Activated T-helper 2 cell treated with anti-CD3 and anti-CD28 coated beads, Interferon-gamma antibody, Interleukin-2, Interleukin-4, amounts not matched to agents 10 μg/mL and 5 μg/mL and 100 μg/mL, durations not matched to agents 14 hours and 24 hours and 36 hours (primary cell): ENCODE data around the gene CDC45. TPM values are rescaled to one million over a fixed set of nuclear protein-coding genes. Genes with fewer than 3 reads are reported as not detected.
"Not testable (repeated sequence)": the region's sequence is repeated elsewhere in the genome, so short reads cannot be mapped to it uniquely, and the experiment has no call there.

Experiments
- DNase-seq: peaks from one replicate; pipeline ENCODE4 v3.0.0; 2021; ENCODE audit warnings: low spot score
- H3K27ac Mint-ChIP-seq: one replicate; pipeline ENCODE4 v1.8.0; 2021; ENCODE audit warnings: mixed read lengths
- H3K27me3 Mint-ChIP-seq: one replicate; pipeline ENCODE4 v1.8.0; 2021; ENCODE audit warnings: low read depth, mixed read lengths
- H3K36me3 Mint-ChIP-seq: one replicate; pipeline ENCODE4 v1.8.0; 2021; ENCODE audit warnings: low read depth, mixed read lengths
- H3K4me1 Mint-ChIP-seq: one replicate; pipeline ENCODE4 v1.8.0; 2021; ENCODE audit warnings: low read depth, mixed read lengths
- H3K4me3 Mint-ChIP-seq: one replicate; pipeline ENCODE4 v1.8.0; 2021; ENCODE audit warnings: low read depth, mild to moderate bottlenecking, moderate library complexity, mixed read lengths
- H3K9me3 Mint-ChIP-seq: one replicate; pipeline ENCODE4 v1.8.0; 2021; ENCODE audit warnings: mixed read lengths
- intact Hi-C: fragments of 100-400 bp; cut with micrococcal nuclease; formaldehyde crosslinking; loops from one replicate; pipeline ENCODE4 v1.15.1; 2023
- total RNA-seq: library from RNA; stranded (reverse); gene quantifications from 2 replicates; pipeline ENCODE4 v1.2.3, GENCODE V29; 2022

Gene CDC45
- total RNA-seq, 1 donor from 2014 or later = 108 TPM

DNA sequence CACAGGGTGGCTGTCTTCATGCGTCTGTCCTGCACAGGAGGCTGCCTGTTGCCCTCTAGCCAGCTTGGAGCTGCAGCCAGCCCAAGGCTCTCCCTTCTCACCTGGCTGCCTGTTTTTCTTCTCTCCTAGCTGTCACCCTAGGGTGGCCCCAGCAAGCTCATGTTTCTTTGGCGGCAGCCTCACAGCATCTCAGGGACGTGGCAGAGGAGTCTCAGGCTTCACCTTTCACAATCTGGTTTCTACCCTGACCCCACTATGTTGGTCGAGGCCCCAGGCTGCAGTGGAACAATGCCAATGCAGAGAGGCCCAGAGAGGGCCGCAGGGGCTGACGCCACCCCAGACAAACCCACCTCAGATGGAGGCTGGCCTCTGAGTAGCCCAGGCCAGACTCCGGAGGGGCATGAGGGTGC, 47.0 kb downstream of the CDC45 start:
- peaks cover 12% of the 10 kb centered on the region for H3K27me3 Mint-ChIP-seq
- peaks cover 5% of the 10 kb centered on the region for H3K4me1 Mint-ChIP-seq
- H3K4me3 Mint-ChIP-seq = no peak overlapping the region
- peaks cover 2% of the 10 kb centered on the region for H3K36me3 Mint-ChIP-seq
- H3K27ac Mint-ChIP-seq = no peak overlapping the region
- H3K9me3 Mint-ChIP-seq = no peaks in the 10 kb centered on the region
- no peak for DNase-seq
- intact Hi-C loops = loop anchor here (10.0 kb wide), 1 partner anchor 108 kb away; no protein-coding TSS in a partner anchor

DNA sequence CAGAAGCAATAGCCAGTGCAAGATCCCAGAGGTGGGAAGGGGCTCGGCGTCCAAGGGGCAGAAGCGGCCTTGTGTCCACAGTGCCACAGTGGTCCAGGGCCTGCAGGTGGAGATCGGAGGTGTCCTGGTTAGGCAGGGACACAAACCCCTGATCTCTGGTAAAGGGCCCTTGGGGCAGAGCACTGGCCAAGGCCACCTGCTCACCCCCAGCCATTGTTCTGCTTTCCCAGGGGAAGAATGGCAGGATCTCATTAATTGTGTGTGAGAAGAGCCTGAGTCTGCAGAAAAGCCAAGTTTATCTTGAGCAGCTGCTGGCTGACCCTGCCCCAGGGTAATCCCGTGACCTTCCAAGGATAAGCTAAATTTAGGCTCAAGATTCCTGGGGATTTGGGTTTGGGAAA, 47.6 kb downstream of the CDC45 start:
- Mint-ChIP-seq H3K27me3 (peaks cover 12% of the 10 kb centered on the region), H3K9me3 (no peaks in the 10 kb centered on the region), H3K36me3 (no peaks in the 10 kb centered on the region), H3K4me1 (peaks cover 5% of the 10 kb centered on the region), H3K4me3 (no peak overlapping the region), H3K27ac (no peak overlapping the region)
- intact Hi-C loops = loop anchor here (10.0 kb wide), 1 partner anchor 107 kb away; no protein-coding TSS in a partner anchor
- no peak for DNase-seq

DNA sequence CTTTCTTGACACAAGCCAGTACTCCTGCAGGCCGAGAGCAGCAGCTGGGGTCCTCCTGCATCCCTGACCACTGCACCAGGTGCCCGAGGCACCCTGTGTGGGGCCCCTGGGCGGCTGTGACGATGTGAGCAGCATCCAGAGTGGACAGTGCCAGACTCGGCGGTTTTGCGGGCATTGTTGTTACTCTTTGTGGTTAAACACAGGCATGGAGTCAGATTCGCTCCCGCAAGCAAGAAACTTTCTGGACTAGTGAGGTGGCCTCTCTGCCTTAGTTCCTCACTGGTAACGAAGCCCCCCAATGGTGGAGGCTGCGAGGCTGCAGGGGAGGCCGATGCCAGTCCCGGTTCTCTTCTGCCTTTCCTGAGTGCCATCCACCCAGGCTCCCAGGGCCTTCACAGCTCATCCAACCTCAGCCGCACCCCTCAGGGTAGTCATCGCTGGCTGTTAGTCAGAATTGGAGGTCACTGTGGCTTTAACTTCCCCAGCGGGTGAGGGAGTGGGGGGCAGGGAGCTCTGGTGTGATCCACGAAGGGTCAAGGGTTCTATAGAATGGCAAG, 48.2 kb downstream of the CDC45 start:
- Mint-ChIP-seq H3K9me3 (no peaks in the 10 kb centered on the region), H3K36me3 (no peaks in the 10 kb centered on the region), H3K27ac (no peak overlapping the region), H3K4me3 (no peak overlapping the region), H3K4me1 (peaks cover 5% of the 10 kb centered on the region), H3K27me3 (peaks cover 12% of the 10 kb centered on the region)
- DNase-seq = no peak
- intact Hi-C loops = loop anchor here (10.0 kb wide), 1 partner anchor 107 kb away; no protein-coding TSS in a partner anchor

DNA sequence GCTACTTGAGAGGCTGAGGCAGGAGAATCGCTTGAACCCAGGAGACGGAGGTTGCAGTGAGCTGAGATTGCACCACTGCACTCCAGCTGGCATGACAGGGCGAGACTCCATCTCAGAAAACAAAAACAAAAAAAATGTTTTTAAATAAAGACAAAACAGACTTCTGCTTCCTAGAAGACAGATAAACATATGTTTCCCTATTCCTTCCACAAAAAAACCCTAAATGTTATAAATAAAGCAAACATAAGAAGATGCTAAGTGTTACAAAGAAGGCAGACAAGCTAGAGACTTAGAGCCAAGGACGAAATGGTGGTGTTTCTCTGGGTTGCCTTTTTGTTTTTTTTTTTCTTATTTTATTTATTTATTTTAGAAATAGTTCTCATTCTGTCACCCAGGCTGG, 50.1 kb downstream of the CDC45 start:
- DNase-seq = no peak
- H3K27me3 Mint-ChIP-seq = peaks cover 9% of the 10 kb centered on the region
- H3K4me3 Mint-ChIP-seq = no peak overlapping the region
- no peaks in the 10 kb centered on the region for H3K9me3 Mint-ChIP-seq
- no peak overlapping the region for H3K27ac Mint-ChIP-seq
- no peaks in the 10 kb centered on the region for H3K36me3 Mint-ChIP-seq
- intact Hi-C loops = loop anchor here (10.0 kb wide), 1 partner anchor 105 kb away; no protein-coding TSS in a partner anchor
- peaks cover under 1% of the 10 kb centered on the region for H3K4me1 Mint-ChIP-seq

DNA sequence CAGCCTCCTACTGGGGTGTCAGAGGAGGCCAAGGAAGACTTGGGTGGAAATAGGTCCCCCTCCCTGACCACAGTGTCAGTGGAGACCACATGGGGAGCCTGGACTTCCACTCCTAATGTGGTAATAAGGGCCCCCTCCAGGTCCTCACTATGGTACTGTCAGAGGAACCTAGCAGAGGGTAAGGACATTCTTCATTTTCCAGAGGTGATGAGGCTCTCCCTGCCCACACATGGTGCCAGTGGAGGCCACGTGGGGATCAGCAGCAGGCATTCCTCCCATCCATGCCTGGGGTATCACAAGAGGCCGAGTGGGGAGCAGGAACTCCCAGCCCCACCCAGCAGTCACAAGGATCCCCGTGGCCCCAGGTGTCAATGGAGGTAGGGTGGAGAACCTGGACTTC, 51.0 kb downstream of the CDC45 start:
- no peaks in the 10 kb centered on the region for H3K9me3 Mint-ChIP-seq
- H3K4me3 Mint-ChIP-seq = no peak overlapping the region
- peaks cover 5% of the 10 kb centered on the region for H3K27me3 Mint-ChIP-seq
- H3K4me1 Mint-ChIP-seq = no peaks in the 10 kb centered on the region
- intact Hi-C loops = no loop called here
- no peaks in the 10 kb centered on the region for H3K36me3 Mint-ChIP-seq
- no peak overlapping the region for H3K27ac Mint-ChIP-seq
- DNase-seq = no peak

DNA sequence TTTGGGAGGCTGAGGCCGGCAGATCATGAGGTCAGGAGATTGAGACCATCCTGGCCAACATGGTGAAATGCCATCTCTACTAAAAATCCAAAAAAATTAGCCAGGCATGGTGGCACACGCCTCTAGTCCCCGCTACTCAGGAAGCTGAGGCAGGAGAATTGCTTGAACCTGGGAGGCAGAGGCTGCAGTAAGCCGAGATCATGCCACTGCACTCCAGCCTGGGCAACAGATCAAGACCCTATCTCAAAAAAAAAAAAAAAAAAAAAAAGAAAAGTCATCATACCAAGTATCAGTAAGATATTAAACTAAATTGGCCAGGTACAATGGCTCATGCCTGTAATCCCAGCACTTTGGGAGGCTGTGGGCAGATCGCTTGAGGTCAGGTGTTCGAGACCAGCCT, 51.6 kb downstream of the CDC45 start:
- intact Hi-C loops, H3K4me1 Mint-ChIP-seq, H3K36me3 Mint-ChIP-seq, DNase-seq, H3K4me3 Mint-ChIP-seq, H3K27ac Mint-ChIP-seq, H3K27me3 Mint-ChIP-seq, H3K9me3 Mint-ChIP-seq: not testable (repeated sequence)

DNA sequence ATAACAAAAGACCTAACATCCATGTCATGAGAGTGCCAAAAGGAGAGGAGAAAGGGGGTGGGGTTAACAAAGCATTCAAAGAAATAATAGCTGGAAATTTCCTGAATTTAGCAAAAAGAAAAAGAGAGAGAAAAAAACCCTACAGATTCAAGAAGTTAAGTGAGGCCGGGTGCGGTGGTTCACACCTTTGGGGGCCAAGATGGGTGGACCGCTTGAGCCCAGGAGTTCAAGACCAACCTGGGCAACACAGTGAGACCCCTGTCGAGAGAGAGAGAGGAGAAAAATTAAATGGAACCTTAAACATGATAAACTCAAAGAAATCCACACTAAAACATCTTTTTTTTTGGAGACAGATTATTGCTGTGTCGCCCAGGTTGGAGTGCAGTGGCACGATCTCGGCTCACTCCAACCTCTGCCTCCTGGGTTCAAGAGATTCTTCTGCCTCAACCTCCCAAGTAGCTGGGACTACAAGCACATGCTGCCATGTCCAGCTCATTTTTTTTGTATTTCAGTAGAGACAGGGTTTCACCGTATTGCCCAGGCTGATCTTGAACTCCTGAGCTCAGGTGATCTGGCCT, 53.4 kb downstream of the CDC45 start:
- DNase-seq = no peak
- Mint-ChIP-seq H3K27me3 (peaks cover 3% of the 10 kb centered on the region), H3K36me3 (no peaks in the 10 kb centered on the region), H3K27ac (no peak overlapping the region), H3K4me1 (no peaks in the 10 kb centered on the region), H3K4me3 (no peak overlapping the region), H3K9me3 (no peaks in the 10 kb centered on the region)
- intact Hi-C loops = no loop called here

DNA sequence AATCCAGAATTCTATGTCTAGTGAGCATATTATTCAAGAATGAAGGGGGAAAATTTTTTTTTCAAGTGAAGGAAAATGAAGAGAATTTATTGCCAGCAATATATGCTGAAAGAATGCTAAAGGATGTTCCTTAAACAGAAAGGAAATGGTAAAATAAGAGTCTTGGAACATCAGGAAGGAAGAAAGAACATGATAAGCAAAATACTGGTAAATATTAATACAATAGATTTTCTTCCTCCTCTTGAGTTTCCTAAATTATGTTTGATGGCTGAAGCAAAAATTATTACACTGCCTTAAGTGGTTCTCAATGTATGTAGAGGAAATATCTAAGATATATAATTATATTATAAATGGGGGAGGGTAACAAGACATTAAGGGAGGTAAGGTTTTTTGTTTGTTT, 54.1 kb downstream of the CDC45 start:
- no peak for DNase-seq
- Mint-ChIP-seq H3K27me3 (peaks cover 6% of the 10 kb centered on the region), H3K36me3 (no peaks in the 10 kb centered on the region), H3K9me3 (no peaks in the 10 kb centered on the region), H3K27ac (no peak overlapping the region), H3K4me1 (no peaks in the 10 kb centered on the region), H3K4me3 (no peak overlapping the region)
- intact Hi-C loops = no loop called here

DNA sequence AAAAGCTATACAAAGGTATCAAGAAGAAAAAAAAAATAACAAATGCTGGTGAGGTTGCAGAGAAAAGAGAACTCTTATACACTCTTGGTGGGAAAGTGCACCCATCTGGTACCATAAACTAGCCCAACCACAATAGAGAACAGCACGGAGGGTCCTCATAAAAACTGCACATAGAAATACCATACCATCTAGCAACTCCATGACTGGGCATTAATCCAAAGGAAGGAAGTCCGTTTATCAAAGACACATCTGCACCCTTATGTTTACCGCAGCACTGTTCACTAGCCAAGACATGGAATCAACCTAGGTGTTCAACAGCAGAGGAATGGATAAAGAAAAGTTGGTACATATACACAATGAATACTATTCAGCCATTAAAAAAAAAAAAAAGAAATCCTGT, 55.3 kb downstream of the CDC45 start:
- Mint-ChIP-seq H3K27ac (no peak overlapping the region), H3K9me3 (no peaks in the 10 kb centered on the region)

DNA sequence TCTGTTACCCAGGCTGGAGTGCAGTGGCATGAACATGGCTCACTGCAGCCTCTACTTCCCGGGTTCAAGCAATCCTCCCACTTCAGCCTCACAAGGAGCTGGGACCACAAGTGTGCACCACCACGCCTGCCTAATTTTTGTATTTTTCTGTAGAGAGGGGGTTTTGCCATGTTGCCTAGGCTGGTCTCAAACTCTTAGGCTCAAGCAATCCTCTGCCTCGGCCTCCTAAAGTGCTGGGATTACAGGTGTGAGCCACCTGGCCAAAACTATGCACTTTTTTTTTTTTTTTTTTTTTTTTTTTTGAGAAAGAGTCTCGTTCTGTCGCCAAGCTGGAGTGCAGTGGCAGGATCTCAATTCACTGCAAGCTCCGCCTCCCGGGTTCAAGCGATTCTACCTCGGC, 56.8 kb downstream of the CDC45 start:
- no peak for DNase-seq
- Mint-ChIP-seq H3K27ac (no peak overlapping the region), H3K4me3 (no peak overlapping the region), H3K36me3 (no peaks in the 10 kb centered on the region), H3K27me3 (peaks cover 14% of the 10 kb centered on the region), H3K4me1 (no peaks in the 10 kb centered on the region), H3K9me3 (no peaks in the 10 kb centered on the region)
- intact Hi-C loops = no loop called here

More for the DNA sequence above, 55.3 kb downstream of the CDC45 start:
- DNase-seq = no peak
- H3K4me1 Mint-ChIP-seq = no peaks in the 10 kb centered on the region
- no peaks in the 10 kb centered on the region for H3K36me3 Mint-ChIP-seq
- H3K27me3 Mint-ChIP-seq = peaks cover 8% of the 10 kb centered on the region
- intact Hi-C loops = no loop called here
- H3K4me3 Mint-ChIP-seq = no peak overlapping the region

DNA sequence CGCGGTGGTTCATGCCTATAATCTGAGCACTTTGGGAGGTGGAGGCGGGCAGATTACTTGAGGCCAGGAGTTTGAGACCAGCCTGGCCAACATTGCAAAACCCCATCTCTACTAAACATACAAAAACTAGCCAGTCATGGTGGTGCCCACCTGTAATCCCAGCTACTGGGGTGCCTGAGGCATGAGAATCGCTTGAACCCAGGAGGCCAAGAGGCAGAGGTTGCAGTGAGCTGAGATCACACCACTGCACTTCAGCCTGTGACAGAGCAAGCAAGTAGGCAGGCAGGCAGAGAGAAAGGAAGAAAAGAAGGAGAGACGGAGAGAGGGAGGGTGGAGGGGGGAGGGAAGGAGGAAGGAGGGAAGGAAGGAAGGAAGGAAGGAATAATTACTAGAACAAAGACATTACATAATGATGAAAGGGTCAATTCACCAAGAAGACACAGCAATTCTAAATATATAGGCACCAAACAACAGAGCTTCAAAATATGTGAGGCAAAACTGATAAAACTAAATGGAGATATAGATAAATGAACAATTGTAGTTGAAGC, 58.3 kb downstream of the CDC45 start:
- no peak for DNase-seq
- Mint-ChIP-seq H3K27me3 (peaks cover 15% of the 10 kb centered on the region), H3K27ac (no peak overlapping the region), H3K36me3 (no peaks in the 10 kb centered on the region), H3K9me3 (no peaks in the 10 kb centered on the region), H3K4me1 (no peaks in the 10 kb centered on the region), H3K4me3 (no peak overlapping the region)
- intact Hi-C loops = no loop called here

DNA sequence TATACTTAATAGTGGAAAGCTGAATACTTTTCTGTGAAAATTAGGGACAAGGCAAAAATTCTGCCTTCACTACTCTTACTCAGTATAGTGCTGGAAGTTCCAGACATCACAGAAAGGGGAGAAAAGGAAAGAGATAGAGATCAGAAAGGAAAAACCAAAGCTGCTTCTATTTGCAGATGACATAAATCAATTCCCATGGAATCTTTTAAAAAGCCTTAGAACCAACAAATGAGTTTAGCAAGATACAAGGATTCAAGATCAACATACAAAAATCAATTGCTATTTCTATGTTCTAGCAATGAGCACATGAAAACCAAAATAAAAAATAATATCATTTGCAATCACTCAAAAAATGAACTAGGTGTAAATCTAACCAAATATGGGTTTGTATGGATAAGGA, 60.7 kb downstream of the CDC45 start:
- H3K27me3 Mint-ChIP-seq = peaks cover 15% of the 10 kb centered on the region
- DNase-seq = no peak
- no peaks in the 10 kb centered on the region for H3K4me1 Mint-ChIP-seq
- no peaks in the 10 kb centered on the region for H3K9me3 Mint-ChIP-seq
- H3K36me3 Mint-ChIP-seq = no peaks in the 10 kb centered on the region
- H3K4me3 Mint-ChIP-seq = no peak overlapping the region
- intact Hi-C loops = no loop called here
- H3K27ac Mint-ChIP-seq = no peak overlapping the region

DNA sequence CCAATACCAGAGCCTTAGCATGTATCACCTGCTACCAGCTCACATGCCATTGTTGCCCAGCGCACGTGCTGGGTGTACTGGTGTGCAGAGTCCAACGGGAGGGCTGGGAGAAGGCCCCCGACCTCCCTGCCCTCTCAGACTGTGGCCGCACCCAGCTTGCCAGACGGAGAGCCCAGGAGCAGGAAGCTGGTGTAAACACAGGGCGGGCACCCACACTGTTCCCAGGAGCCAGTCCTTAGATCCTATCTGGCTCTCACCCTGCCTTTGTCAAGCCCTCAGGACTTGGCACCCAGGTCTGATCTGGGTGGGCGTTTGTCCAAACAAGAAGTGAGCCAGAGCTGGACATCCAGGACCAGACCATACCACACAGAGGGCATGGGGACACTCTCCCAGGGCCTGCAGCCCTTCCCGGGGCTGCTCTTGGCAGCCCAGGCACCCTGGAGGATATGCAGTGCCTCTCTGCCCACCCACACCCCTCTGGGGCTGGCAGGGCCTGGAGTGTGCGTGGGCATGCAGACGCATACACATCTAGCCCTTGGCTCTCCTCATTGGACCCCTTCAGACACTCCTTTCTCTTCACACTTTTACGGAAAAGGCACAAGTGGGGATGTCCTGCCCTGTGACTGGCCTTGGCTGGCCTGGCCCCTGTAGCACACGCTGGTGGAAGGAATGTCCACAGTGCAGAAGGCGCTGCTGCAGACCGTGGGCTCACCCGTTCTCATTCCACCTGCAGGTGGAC, 64.4 kb downstream of the CDC45 start:
- intact Hi-C loops = no loop called here
- Mint-ChIP-seq H3K4me1 (no peaks in the 10 kb centered on the region), H3K27me3 (peaks cover 7% of the 10 kb centered on the region), H3K4me3 (no peak overlapping the region), H3K27ac (no peak overlapping the region), H3K36me3 (no peaks in the 10 kb centered on the region), H3K9me3 (no peaks in the 10 kb centered on the region)
- no peak for DNase-seq
